ENCODE data around the gene IL1RL1. TPM values are rescaled to one million over a fixed set of nuclear protein-coding genes. Genes with fewer than 3 reads are reported as not detected.

Gene IL1RL1
- total RNA-seq, 2 donors from 2014 or later, result 1.3 to 3.4 TPM

DNA sequence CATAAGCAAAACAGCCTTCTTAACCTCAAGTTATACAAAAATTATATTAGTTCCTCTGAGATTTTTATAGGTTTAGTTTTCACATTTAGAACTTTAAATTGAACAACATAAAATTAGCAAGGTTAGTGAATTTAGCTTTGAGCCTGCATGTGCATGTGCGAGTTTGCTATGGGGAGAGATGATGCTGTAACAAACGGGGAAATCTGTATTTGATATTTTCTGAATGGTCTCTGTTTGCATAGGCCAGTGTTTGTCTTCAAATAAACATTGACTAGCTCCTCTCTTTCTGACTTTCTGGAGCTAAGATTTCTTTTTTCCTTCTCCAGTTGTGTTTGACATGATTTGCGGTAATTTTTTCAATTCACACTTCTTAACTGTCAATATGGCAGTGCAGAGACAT is 80.7 kb downstream of the IL1RL1 start:
- Histone ChIP-seq H3K36me3 (no peaks in the 10 kb centered on the region), H3K27ac (no peak overlapping the region), H3K27me3 (replicated peaks; ENCODE audit: insufficient read depth) (no peaks in the 10 kb centered on the region), H3K4me3 (no peak overlapping the region), H3K9me3 (no peaks in the 10 kb centered on the region), H3K4me1 (replicated peaks) (no peaks in the 10 kb centered on the region)
- TF ChIP-seq POLR2AphosphoS5 (IDR thresholded peaks at IDR 0.05) (no peak), POLR2A (IDR thresholded peaks at IDR 0.05) (no peak)
- TF ChIP-seq, protein P1, sequence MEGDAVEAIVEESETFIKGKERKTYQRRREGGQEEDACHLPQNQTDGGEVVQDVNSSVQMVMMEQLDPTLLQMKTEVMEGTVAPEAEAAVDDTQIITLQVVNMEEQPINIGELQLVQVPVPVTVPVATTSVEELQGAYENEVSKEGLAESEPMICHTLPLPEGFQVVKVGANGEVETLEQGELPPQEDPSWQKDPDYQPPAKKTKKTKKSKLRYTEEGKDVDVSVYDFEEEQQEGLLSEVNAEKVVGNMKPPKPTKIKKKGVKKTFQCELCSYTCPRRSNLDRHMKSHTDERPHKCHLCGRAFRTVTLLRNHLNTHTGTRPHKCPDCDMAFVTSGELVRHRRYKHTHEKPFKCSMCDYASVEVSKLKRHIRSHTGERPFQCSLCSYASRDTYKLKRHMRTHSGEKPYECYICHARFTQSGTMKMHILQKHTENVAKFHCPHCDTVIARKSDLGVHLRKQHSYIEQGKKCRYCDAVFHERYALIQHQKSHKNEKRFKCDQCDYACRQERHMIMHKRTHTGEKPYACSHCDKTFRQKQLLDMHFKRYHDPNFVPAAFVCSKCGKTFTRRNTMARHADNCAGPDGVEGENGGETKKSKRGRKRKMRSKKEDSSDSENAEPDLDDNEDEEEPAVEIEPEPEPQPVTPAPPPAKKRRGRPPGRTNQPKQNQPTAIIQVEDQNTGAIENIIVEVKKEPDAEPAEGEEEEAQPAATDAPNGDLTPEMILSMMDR (IDR thresholded peaks at IDR 0.05), result no peak
- 64% methylated on average over 3 of the region's 3 CpGs for WGBS
- intact Hi-C loops (cut with DNase I), result no loop called here
- no peak for DNase-seq (ENCODE audit: low spot score)

DNA sequence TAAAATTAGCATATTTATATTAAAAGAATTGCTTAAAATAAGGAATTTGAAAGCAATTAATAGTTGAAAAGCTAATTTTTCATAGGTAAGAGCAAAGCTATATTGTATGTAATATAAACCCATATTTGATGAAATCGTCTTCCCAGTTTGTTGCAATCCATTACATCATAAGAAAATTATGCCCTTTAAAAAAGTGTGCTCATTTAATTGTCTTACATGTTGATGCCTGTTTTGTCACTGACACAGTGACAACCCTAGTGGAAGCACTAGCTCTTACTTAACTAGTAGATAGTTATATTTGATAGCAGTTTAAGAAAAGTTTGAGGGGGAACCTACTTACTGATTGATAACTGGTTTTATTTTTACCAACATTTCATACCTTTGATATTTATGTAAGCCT is 81.6 kb downstream of the IL1RL1 start:
- Histone ChIP-seq H3K4me3 (no peak overlapping the region), H3K4me1 (replicated peaks) (no peaks in the 10 kb centered on the region), H3K27ac (no peak overlapping the region), H3K9me3 (no peaks in the 10 kb centered on the region), H3K36me3 (no peaks in the 10 kb centered on the region), H3K27me3 (replicated peaks; ENCODE audit: insufficient read depth) (no peaks in the 10 kb centered on the region)
- DNase-seq (ENCODE audit: low spot score), result no peak
- intact Hi-C loops (cut with DNase I), result no loop called here
- 15% methylated on average over 1 of the region's 1 CpG for WGBS
- TF ChIP-seq, protein P1 (IDR thresholded peaks at IDR 0.05), result no peak
- TF ChIP-seq POLR2A (IDR thresholded peaks at IDR 0.05) (no peak), POLR2AphosphoS5 (IDR thresholded peaks at IDR 0.05) (no peak)

DNA sequence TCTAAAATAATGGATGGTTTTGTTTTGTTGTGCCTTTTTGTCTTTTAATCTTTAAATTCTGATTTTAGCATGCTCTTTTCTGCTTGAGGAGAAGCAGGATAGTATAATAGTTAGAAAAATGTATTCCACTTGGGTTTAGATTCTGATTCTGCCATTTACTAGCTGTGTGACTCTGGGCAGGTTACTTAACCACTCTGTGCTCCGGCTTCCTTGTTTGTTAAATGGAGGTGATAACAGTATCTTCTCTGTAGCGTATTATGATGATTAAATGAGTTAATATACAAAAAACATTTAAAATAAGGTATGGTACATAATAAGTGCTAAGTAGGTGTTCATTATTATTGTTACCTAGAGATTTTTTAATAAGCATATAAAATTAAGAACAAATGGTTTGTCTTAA is 84.6 kb downstream of the IL1RL1 start:
- no peaks in the 10 kb centered on the region for H3K9me3 ChIP-seq
- intact Hi-C loops (cut with DNase I), result no loop called here
- H3K36me3 ChIP-seq, result no peaks in the 10 kb centered on the region
- TF ChIP-seq POLR2AphosphoS5 (IDR thresholded peaks at IDR 0.05) (no peak), POLR2A (IDR thresholded peaks at IDR 0.05) (no peak)
- TF ChIP-seq, protein P1 (IDR thresholded peaks at IDR 0.05), result no peak
- WGBS, result 66% methylated on average over 2 of the region's 2 CpGs
- no peak overlapping the region for H3K4me3 ChIP-seq
- no peaks in the 10 kb centered on the region for H3K4me1 ChIP-seq (replicated peaks)
- H3K27me3 ChIP-seq (replicated peaks; ENCODE audit: insufficient read depth), result no peaks in the 10 kb centered on the region
- DNase-seq (ENCODE audit: low spot score), result no peak
- H3K27ac ChIP-seq, result no peak overlapping the region

DNA sequence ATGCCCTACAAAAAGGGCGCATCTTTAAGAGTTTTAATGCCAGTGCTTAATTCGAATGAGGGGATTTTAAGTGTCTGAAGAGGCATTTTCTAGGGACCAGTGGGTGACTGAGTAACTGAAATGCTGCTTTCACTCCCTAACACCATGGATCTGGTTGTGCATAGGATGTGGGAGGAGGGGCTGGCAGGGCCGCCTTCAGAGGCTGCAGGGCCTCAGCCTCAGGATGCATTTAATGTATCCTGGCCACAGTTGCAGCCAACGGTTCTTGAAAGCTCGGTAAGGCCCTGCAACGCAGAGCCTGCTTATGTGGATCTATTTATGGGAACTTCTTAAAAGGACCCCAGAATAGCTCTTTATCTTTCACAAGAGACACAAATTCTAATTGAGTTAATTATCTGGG is 85.8 kb downstream of the IL1RL1 start:
- Histone ChIP-seq H3K36me3 (no peaks in the 10 kb centered on the region), H3K4me3 (no peak overlapping the region), H3K27me3 (replicated peaks; ENCODE audit: insufficient read depth) (no peaks in the 10 kb centered on the region), H3K4me1 (replicated peaks) (no peaks in the 10 kb centered on the region), H3K27ac (no peak overlapping the region), H3K9me3 (no peaks in the 10 kb centered on the region)
- intact Hi-C loops (cut with DNase I), result no loop called here
- DNase-seq (ENCODE audit: low spot score), result no peak
- 81% methylated on average over 6 of the region's 6 CpGs for WGBS
- TF ChIP-seq POLR2AphosphoS5 (IDR thresholded peaks at IDR 0.05) (no peak), POLR2A (IDR thresholded peaks at IDR 0.05) (no peak)
- TF ChIP-seq, protein P1 (IDR thresholded peaks at IDR 0.05), result no peak

DNA sequence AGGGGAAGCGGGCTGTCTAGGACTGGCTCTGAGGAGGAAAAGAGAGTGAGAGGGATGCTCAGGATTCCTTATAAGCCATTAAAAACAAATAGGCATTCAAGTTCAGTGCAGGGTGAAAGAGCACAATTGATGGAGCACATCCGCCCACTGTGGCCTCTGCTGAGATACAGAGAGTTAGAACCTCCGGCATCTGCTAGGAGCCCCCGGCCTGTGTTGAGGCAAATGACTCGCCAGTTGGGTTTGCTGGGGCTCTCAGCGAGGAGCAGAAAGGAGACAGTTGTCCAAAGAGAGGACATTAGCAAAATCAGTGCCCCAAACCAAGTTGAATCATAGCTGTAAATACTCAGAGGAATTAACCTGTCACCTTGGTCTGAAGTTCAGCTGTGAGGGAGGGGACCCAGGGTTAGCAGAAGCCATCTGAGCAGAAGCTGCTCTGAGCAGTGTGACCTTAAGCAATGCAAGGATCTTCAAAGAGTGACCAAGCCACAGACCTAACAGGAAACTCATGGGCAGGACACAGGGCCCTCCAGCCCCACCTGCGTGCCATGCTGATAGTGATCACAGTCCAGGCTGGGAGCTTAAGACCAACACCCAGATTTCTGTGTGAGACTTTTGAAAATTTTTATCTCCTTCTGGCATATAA is 88.3 kb downstream of the IL1RL1 start:
- no peaks in the 10 kb centered on the region for H3K27me3 ChIP-seq (replicated peaks; ENCODE audit: insufficient read depth)
- no peak overlapping the region for H3K27ac ChIP-seq
- no peaks in the 10 kb centered on the region for H3K4me1 ChIP-seq (replicated peaks)
- H3K36me3 ChIP-seq, result no peaks in the 10 kb centered on the region
- intact Hi-C loops (cut with DNase I), result no loop called here
- no peaks in the 10 kb centered on the region for H3K9me3 ChIP-seq
- TF ChIP-seq POLR2AphosphoS5 (IDR thresholded peaks at IDR 0.05) (no peak), POLR2A (IDR thresholded peaks at IDR 0.05) (no peak)
- TF ChIP-seq, protein P1 (IDR thresholded peaks at IDR 0.05), result no peak
- no peak overlapping the region for H3K4me3 ChIP-seq
- WGBS, result 68% methylated on average over 7 of the region's 7 CpGs
- no peak for DNase-seq (ENCODE audit: low spot score)
